ENCODE data around the gene CLCN3. TPM values are rescaled to one million over a fixed set of nuclear protein-coding genes. Genes with fewer than 3 reads are reported as not detected.

Gene CLCN3
- total RNA-seq, 1 experiment from 2014 or later: 42.1 TPM

DNA sequence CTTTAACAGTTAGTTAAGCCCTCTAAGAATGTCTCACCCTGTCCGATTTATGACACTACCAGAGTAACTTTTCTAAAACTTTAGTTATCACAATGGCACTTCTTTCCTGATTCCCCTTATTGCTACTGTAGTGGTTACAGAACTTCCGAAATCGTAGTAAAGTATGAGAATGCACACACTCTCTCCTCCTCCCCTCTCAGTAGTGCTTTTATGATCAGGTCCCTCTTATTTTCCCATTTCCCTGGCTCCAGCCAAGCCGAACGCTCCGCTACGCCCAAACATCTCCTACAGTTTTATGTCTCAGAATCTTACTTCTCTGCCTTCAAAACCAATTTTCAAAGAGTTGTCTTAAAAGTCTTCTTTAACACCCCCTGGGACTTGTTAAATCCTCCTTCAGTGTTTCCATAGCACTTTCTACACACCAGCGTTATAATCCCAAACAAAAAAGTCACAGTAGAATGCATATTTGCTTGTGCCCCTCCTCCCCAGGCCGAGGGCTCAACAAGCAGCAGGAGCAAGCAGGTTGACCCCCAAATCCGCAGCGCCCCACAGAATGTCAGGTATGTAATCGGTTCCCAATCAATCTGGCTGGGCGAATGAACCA lies 136.7 kb downstream of the CLCN3 start:
- intact Hi-C loops (cut with micrococcal nuclease; ENCODE audit: unreplicated experiment): loop anchor here (1.0 kb wide), 2 partner anchors 144 to 270 kb away; no protein-coding TSS in a partner anchor
- no peaks in the 10 kb centered on the region for H3K9me3 ChIP-seq
- no TSS peak for BruUV-seq (replicated peaks)
- H3K9me3 Mint-ChIP-seq (ENCODE audit: unreplicated experiment): no peaks in the 10 kb centered on the region
- H3K27me3 Mint-ChIP-seq (ENCODE audit: insufficient read depth, unreplicated experiment): no peaks in the 10 kb centered on the region
- H3K4me3 ChIP-seq (ENCODE audit: low read depth, low read length): peak overlapping the region; percentile 81
- 0 out of 2 replicates have a peak, but pooled peaks cover 5% of the 10 kb centered on the region for H3K4me1 ChIP-seq
- H3K27me3 ChIP-seq (replicated peaks; ENCODE audit: control insufficient read depth, insufficient read depth, low read length): no peaks in the 10 kb centered on the region
- CTCF ChIA-PET: interaction anchor here (0.8 to 1.2 kb wide), 2 partner anchors 34 to 144 kb away, joined by 3 to 4 read pairs; no protein-coding TSS in a partner anchor
- no peaks in the 10 kb centered on the region for H3K36me3 Mint-ChIP-seq (ENCODE audit: insufficient read depth, unreplicated experiment)
- TF ChIP-seq, protein P1, sequence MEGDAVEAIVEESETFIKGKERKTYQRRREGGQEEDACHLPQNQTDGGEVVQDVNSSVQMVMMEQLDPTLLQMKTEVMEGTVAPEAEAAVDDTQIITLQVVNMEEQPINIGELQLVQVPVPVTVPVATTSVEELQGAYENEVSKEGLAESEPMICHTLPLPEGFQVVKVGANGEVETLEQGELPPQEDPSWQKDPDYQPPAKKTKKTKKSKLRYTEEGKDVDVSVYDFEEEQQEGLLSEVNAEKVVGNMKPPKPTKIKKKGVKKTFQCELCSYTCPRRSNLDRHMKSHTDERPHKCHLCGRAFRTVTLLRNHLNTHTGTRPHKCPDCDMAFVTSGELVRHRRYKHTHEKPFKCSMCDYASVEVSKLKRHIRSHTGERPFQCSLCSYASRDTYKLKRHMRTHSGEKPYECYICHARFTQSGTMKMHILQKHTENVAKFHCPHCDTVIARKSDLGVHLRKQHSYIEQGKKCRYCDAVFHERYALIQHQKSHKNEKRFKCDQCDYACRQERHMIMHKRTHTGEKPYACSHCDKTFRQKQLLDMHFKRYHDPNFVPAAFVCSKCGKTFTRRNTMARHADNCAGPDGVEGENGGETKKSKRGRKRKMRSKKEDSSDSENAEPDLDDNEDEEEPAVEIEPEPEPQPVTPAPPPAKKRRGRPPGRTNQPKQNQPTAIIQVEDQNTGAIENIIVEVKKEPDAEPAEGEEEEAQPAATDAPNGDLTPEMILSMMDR (IDR thresholded peaks at IDR 0.05; ENCODE audit: insufficient read depth in 1 of 2, low read depth in 1 of 2, low read length in 1 of 2, severe bottlenecking in 1 of 2, unreplicated experiment in 1 of 2): no peak
- peaks cover 12% of the 10 kb centered on the region for H3K4me1 Mint-ChIP-seq (ENCODE audit: low read depth, unreplicated experiment)
- H3K36me3 ChIP-seq (ENCODE audit: control insufficient read depth, insufficient read depth, low read length): no peaks in the 10 kb centered on the region
- peak overlapping the region; percentile 77 for H3K4me3 Mint-ChIP-seq (ENCODE audit: unreplicated experiment)
- POLR2A ChIA-PET: no interaction called here
- peak overlapping the region; percentile 5 for H3K27ac Mint-ChIP-seq (ENCODE audit: unreplicated experiment)
- DNase-seq: no peak

DNA sequence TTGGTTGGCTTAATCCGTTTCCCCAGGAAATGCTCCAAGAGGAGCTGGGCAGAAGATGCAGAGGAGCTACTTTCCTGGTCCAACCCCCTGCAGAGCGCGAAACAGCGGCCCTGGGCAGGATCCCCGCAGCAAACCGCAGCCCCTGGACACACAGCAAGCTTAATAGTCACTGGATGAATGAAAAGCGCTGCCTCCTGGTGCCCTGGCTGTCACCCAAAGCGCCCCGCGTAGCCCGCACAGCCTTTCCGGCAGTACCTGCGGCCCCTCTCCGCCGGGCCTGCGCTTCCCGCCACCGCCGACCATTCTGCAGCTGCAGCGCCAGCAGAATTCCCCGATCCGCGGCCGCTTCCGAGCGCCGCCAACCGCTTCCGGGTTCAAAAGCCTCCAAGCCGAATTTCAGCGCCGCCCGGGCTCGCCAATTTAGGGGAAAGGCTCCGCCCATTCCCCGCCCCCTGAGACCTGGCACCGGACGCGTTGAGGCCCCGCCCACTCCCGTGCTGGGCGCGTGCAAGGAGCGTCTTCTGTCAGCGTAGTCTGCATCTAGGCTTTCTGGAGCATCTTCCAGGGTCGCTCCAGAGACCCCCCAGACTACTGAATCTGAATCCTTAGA lies 137.3 kb downstream of the CLCN3 start, which contains the start of gene HPF1:
Gene HPF1 (minus strand): TSS at position 370 of the 610 bp plus-strand sequence. CDS start 67 bp downstream, at position 303.
- intact Hi-C loops (cut with micrococcal nuclease; ENCODE audit: unreplicated experiment): loop anchor here (1.0 kb wide), 2 partner anchors 144 to 270 kb away; no protein-coding TSS in a partner anchor
- POLR2A ChIA-PET: no interaction called here
- CTCF ChIA-PET: interaction anchor here (0.8 to 1.2 kb wide), 2 partner anchors 34 to 144 kb away, joined by 3 to 4 read pairs; no protein-coding TSS in a partner anchor

DNA sequence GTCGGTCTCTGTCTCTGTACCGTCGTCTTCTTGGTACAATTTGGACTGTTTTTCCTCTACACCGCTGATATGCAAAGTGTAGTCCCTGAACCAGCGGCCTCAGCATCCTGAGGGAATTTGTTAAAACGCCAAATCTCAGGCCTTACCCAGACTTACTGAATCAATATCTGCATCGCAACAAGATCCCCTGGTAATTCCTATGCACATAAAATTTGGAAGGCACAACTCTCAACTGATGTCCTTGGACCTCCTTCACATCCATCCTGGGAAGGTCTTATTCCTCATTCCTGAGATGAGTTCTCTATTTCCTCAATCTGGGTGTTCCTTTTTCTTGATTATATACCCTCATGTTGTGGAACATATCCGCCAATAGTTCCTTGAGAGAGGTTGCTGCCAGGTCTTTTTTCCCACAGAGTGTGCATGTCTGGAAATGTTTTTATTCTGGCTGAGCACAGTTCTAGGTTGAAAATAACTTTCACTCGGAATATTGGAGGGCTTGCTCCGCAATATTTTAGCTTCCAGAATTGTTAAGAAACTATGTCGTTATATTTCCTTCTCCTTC lies 138.1 kb downstream of the CLCN3 start:
- Histone ChIP-seq H3K27me3 (replicated peaks; ENCODE audit: control insufficient read depth, insufficient read depth, low read length) (no peaks in the 10 kb centered on the region), H3K9me3 (no peaks in the 10 kb centered on the region), H3K36me3 (ENCODE audit: control insufficient read depth, insufficient read depth, low read length) (no peaks in the 10 kb centered on the region), H3K4me3 (ENCODE audit: low read depth, low read length) (no peak overlapping the region), H3K4me1 (0 out of 2 replicates have a peak, but pooled peaks cover 5% of the 10 kb centered on the region)
- DNase-seq: no peak
- Mint-ChIP-seq H3K27ac (ENCODE audit: unreplicated experiment) (no peak overlapping the region), H3K4me1 (ENCODE audit: low read depth, unreplicated experiment) (peaks cover 12% of the 10 kb centered on the region), H3K9me3 (ENCODE audit: unreplicated experiment) (no peaks in the 10 kb centered on the region), H3K36me3 (ENCODE audit: insufficient read depth, unreplicated experiment) (no peaks in the 10 kb centered on the region), H3K27me3 (ENCODE audit: insufficient read depth, unreplicated experiment) (no peaks in the 10 kb centered on the region), H3K4me3 (ENCODE audit: unreplicated experiment) (peak overlapping the region; percentile 77)
- POLR2A ChIA-PET: no interaction called here
- intact Hi-C loops (cut with micrococcal nuclease; ENCODE audit: unreplicated experiment): no loop called here
- TF ChIP-seq, protein P1 (IDR thresholded peaks at IDR 0.05; ENCODE audit: insufficient read depth in 1 of 2, low read depth in 1 of 2, low read length in 1 of 2, severe bottlenecking in 1 of 2, unreplicated experiment in 1 of 2): no peak
- BruUV-seq (replicated peaks): no TSS peak
- CTCF ChIA-PET: no interaction called here

More for the DNA sequence above, 137.3 kb downstream of the CLCN3 start, which contains the start of gene HPF1:
- Mint-ChIP-seq H3K4me1 (ENCODE audit: low read depth, unreplicated experiment) (peaks cover 12% of the 10 kb centered on the region), H3K27me3 (ENCODE audit: insufficient read depth, unreplicated experiment) (no peaks in the 10 kb centered on the region), H3K9me3 (ENCODE audit: unreplicated experiment) (no peaks in the 10 kb centered on the region), H3K4me3 (ENCODE audit: unreplicated experiment) (peak within 1 kb of the TSS; percentile 77), H3K27ac (ENCODE audit: unreplicated experiment) (peak within 1 kb of the TSS; percentile 5), H3K36me3 (ENCODE audit: insufficient read depth, unreplicated experiment) (no peaks in the 10 kb centered on the region)
- DNase-seq: peak; percentile 92
- Histone ChIP-seq H3K4me1 (0 out of 2 replicates have a peak, but pooled peaks cover 5% of the 10 kb centered on the region), H3K36me3 (ENCODE audit: control insufficient read depth, insufficient read depth, low read length) (no peaks in the 10 kb centered on the region), H3K27me3 (replicated peaks; ENCODE audit: control insufficient read depth, insufficient read depth, low read length) (no peaks in the 10 kb centered on the region), H3K9me3 (no peaks in the 10 kb centered on the region), H3K4me3 (ENCODE audit: low read depth, low read length) (peak within 1 kb of the TSS; percentile 81)
- TF ChIP-seq, protein P1 (IDR thresholded peaks at IDR 0.05; ENCODE audit: insufficient read depth in 1 of 2, low read depth in 1 of 2, low read length in 1 of 2, severe bottlenecking in 1 of 2, unreplicated experiment in 1 of 2): no peak
- BruUV-seq (replicated peaks): no TSS peak

Data from Caco-2 (cell line).